WTC11 (cell line): ENCODE data around the gene GLI1. TPM values are rescaled to one million over a fixed set of nuclear protein-coding genes. Genes with fewer than 3 reads are reported as not detected.

Experiments used
- ATAC-seq: fragments of 200-7000 bp; cut with Tn5 transposase; 2 replicates; pipeline ENCODE4 v1.10.0; 2021; ENCODE audit warnings: mild to moderate bottlenecking, moderate library complexity
- CTCF ChIA-PET: fragments of 300-600 bp; sonication (Branson Sonifier 250); formaldehyde crosslinking; loops from one replicate; lab custom pipeline; 2021; ENCODE audit warnings: antibody characterized with exemption; lab: Charles Lee
- POLR2A ChIA-PET: fragments of 350-600 bp; sonication (Branson Sonifier 250); formaldehyde crosslinking; loops from one replicate; lab custom pipeline; 2021; ENCODE audit warnings: antibody characterized with exemption; lab: Charles Lee
- DNase-seq: peaks from one replicate; pipeline ENCODE4 v3.0.0; 2021; ENCODE audit warnings: low spot score
- H3K27ac Mint-ChIP-seq: 2 replicates; pipeline ENCODE4 v1.8.0; 2021; ENCODE audit warnings: mixed read lengths
- H3K27me3 Mint-ChIP-seq: 2 replicates; pipeline ENCODE4 v1.8.0; 2021; ENCODE audit warnings: low read depth, mild to moderate bottlenecking, moderate library complexity, mixed read lengths
- H3K36me3 Mint-ChIP-seq: 2 replicates; pipeline ENCODE4 v1.8.0; 2021; ENCODE audit warnings: mixed read lengths
- H3K4me1 Mint-ChIP-seq: 2 replicates; pipeline ENCODE4 v1.8.0; 2022; ENCODE audit warnings: mixed read lengths
- H3K4me3 Mint-ChIP-seq: 2 replicates; pipeline ENCODE4 v1.8.0; 2021; ENCODE audit warnings: mild to moderate bottlenecking, moderate library complexity, mixed read lengths
- H3K9me3 Mint-ChIP-seq: 2 replicates; pipeline ENCODE4 v1.8.0; 2021; ENCODE audit warnings: mixed read lengths
- ATF1 ChIP-seq: sonication (generic); formaldehyde crosslinking; IDR thresholded peaks from 2 replicates; pipeline ENCODE4 v1.8.1; 2023; ENCODE audit warnings: mild to moderate bottlenecking, moderate library complexity, missing genetic modification reagents
- CREM ChIP-seq: sonication (generic); formaldehyde crosslinking; IDR thresholded peaks from 2 replicates; pipeline ENCODE4 v1.8.1; 2022; ENCODE audit warnings: mild to moderate bottlenecking, missing genetic modification reagents, moderate library complexity
- ESRRA ChIP-seq: sonication (generic); formaldehyde crosslinking; IDR thresholded peaks from 2 replicates; pipeline ENCODE4 v1.8.1; 2022; ENCODE audit warnings: mild to moderate bottlenecking, missing genetic modification reagents, borderline replicate concordance
- ETV6 ChIP-seq: sonication (generic); formaldehyde crosslinking; IDR thresholded peaks from 2 replicates; pipeline ENCODE4 v1.8.1; 2022; ENCODE audit warnings: mild to moderate bottlenecking, missing genetic modification reagents
- FOXK1 ChIP-seq: sonication (generic); formaldehyde crosslinking; IDR thresholded peaks from 2 replicates; pipeline ENCODE4 v1.8.0; 2022; ENCODE audit warnings: mild to moderate bottlenecking, moderate library complexity, missing genetic modification reagents
- GTF2I ChIP-seq: fragments of 250-450 bp; sonication (Bioruptor Pico); conservative IDR thresholded peaks from 2 replicates; pipeline ENCODE4 v1.4.0; 2021; ENCODE audit warnings: mild to moderate bottlenecking
- IRF2 ChIP-seq: sonication (generic); formaldehyde crosslinking; IDR thresholded peaks from 2 replicates; pipeline ENCODE4 v1.8.0; 2022; ENCODE audit warnings: low read depth, missing genetic modification reagents, borderline replicate concordance
- NR2C2 ChIP-seq: sonication (generic); formaldehyde crosslinking; IDR thresholded peaks from 2 replicates; pipeline ENCODE4 v1.8.0; 2022; ENCODE audit warnings: mild to moderate bottlenecking, missing genetic modification reagents
- SP1 ChIP-seq: sonication (generic); formaldehyde crosslinking; conservative IDR thresholded peaks from 2 replicates; pipeline ENCODE4 v1.8.1; 2022; ENCODE audit warnings: missing genetic modification reagents
- TEAD1 ChIP-seq: sonication (generic); formaldehyde crosslinking; IDR thresholded peaks from 2 replicates; pipeline ENCODE4 v1.8.0; 2022; ENCODE audit warnings: mild to moderate bottlenecking, missing genetic modification reagents
- ZNF121 ChIP-seq: sonication (generic); formaldehyde crosslinking; IDR thresholded peaks from 2 replicates; pipeline ENCODE4 v1.8.0; 2023; ENCODE audit warnings: missing genetic modification reagents
- ZNF396 ChIP-seq: fragments of 250-450 bp; sonication (Bioruptor Pico); IDR thresholded peaks from 2 replicates; pipeline ENCODE4 v1.8.0; 2021; ENCODE audit warnings: mild to moderate bottlenecking, moderate library complexity, borderline replicate concordance
- total RNA-seq: library from RNA; stranded (reverse); gene quantifications from 3 replicates; pipeline ENCODE4 v1.2.3, GENCODE V29; 2021
- TF ChIP-seq, protein P1 (sequence below): sonication (generic); formaldehyde crosslinking; IDR thresholded peaks from 2 replicates; pipeline ENCODE4 v1.8.0; 2022; ENCODE audit warnings: mild to moderate bottlenecking, missing genetic modification reagents
- TF ChIP-seq, protein P2 (sequence below): sonication (generic); formaldehyde crosslinking; IDR thresholded peaks from 2 replicates; pipeline ENCODE4 v1.8.1; 2022; ENCODE audit warnings: missing genetic modification reagents, borderline replicate concordance
- TF ChIP-seq, protein P3 (sequence below): sonication (generic); formaldehyde crosslinking; conservative IDR thresholded peaks from 2 replicates; pipeline ENCODE4 v1.8.1; 2023; ENCODE audit warnings: mild to moderate bottlenecking, low read depth, missing genetic modification reagents, moderate library complexity
- TF ChIP-seq, protein P4 (sequence below): sonication (generic); formaldehyde crosslinking; IDR thresholded peaks from 2 replicates; pipeline ENCODE4 v1.8.1; 2022; ENCODE audit warnings: low read depth, mild to moderate bottlenecking, moderate library complexity, missing genetic modification reagents, borderline replicate concordance
- TF ChIP-seq, protein P5 (sequence below): sonication (generic); formaldehyde crosslinking; IDR thresholded peaks from 2 replicates; pipeline ENCODE4 v1.8.1; 2023; ENCODE audit warnings: mild to moderate bottlenecking, missing genetic modification reagents

Gene GLI1
- total RNA-seq, 1 experiment from 2014 or later: 16.2 TPM

DNA sequence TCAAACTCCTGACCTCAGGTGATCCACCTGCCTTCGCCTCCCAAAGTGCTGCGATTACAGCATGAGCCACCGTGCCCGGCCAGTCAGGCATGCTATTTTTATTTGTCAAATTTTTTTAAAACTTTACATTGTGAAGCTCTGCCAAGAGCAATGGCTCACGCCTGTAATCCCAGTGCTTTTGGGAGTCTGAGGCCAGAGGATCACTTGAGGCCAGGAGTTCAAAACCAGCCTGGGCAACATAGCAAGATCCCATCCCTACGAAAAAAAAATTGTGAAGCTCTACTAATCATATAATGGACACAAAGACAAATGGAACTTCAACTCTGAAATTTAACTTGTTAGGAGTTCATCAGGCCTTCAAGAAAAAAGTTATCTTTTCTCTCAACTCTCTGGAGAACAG, 30.6 kb upstream of the GLI1 start:
- Mint-ChIP-seq H3K4me1 (peaks cover 25% of the 10 kb centered on the region), H3K9me3 (no peaks in the 10 kb centered on the region), H3K4me3 (peak overlapping the region; percentile 88), H3K27ac (peak overlapping the region; percentile 91), H3K27me3 (no peaks in the 10 kb centered on the region), H3K36me3 (peaks cover 5% of the 10 kb centered on the region)
- TF ChIP-seq ZNF121 (CRISPR knock-in tag): peak; percentile 87
- TF ChIP-seq, protein P1, sequence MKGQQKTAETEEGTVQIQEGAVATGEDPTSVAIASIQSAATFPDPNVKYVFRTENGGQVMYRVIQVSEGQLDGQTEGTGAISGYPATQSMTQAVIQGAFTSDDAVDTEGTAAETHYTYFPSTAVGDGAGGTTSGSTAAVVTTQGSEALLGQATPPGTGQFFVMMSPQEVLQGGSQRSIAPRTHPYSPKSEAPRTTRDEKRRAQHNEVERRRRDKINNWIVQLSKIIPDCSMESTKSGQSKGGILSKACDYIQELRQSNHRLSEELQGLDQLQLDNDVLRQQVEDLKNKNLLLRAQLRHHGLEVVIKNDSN (CRISPR knock-in tag): 0 out of 2 replicates have a peak, but pooled peaks have one; percentile 18
- TF ChIP-seq, protein P2, sequence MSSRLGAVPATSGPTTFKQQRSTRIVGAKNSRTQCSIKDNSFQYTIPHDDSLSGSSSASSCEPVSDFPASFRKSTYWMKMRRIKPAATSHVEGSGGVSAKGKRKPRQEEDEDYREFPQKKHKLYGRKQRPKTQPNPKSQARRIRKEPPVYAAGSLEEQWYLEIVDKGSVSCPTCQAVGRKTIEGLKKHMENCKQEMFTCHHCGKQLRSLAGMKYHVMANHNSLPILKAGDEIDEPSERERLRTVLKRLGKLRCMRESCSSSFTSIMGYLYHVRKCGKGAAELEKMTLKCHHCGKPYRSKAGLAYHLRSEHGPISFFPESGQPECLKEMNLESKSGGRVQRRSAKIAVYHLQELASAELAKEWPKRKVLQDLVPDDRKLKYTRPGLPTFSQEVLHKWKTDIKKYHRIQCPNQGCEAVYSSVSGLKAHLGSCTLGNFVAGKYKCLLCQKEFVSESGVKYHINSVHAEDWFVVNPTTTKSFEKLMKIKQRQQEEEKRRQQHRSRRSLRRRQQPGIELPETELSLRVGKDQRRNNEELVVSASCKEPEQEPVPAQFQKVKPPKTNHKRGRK: no peak
- CTCF ChIA-PET: interaction anchor here (1.4 to 3.4 kb wide), 5 partner anchors 23 to 158 kb away, joined by 3 to 23 read pairs (median 13); partner anchors contain the start of genes GLI1 and INHBE
- POLR2A ChIA-PET: no interaction called here
- no peak for ATAC-seq
- no peak for DNase-seq

DNA sequence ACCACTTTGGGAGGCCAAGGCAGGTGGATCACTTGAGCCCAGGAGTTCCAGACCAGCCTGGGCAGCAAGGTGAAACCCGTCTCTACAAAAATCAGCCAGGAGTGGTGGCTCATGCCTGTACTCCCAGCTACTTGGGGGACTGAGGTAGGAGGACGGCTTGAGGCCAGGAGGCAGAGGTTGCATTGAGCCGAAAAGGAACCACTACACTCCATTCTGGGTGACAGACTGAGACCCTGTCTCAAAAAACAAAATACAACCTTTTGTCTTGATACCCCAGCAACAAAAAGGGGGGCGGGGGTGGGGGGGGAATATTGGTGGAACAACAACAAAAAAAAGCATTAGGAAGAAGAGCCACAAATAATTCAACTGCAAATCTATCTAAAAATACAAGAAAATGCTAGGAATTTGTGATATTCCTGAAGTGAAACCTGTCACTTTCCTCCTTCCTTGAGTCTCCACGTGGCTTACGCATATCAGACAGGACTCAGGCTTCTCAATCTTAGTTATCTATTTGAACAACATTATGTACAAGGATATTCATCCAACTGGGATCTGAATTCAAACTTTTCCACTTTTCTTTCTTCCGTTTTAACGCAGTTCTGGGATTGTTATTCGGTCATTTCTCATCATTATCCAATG, 30.0 kb upstream of the GLI1 start:
- ATAC-seq (no peak), DNase-seq (no peak)
- Mint-ChIP-seq H3K4me3 (peak overlapping the region; percentile 88), H3K4me1 (peaks cover 25% of the 10 kb centered on the region), H3K36me3 (peaks cover 1% of the 10 kb centered on the region), H3K27ac (peak overlapping the region; percentile 96), H3K27me3 (no peaks in the 10 kb centered on the region; the same call in 1 of the 2 replicates), H3K9me3 (no peaks in the 10 kb centered on the region)
- CTCF ChIA-PET: interaction anchor here (0.6 to 3.4 kb wide), 13 partner anchors 8 to 428 kb away, joined by 3 to 23 read pairs (median 4); partner anchors contain the start of genes GLI1 and INHBE
- POLR2A ChIA-PET: interaction anchor here (0.7 to 1.2 kb wide), 4 partner anchors 23 to 122 kb away, joined by 3 to 9 read pairs (median 6); partner anchors contain the start of genes GLI1 and INHBE
- TF ChIP-seq ETV6 (CRISPR knock-in tag): no peak
- TF ChIP-seq, all 79 proteins: peak for 0

DNA sequence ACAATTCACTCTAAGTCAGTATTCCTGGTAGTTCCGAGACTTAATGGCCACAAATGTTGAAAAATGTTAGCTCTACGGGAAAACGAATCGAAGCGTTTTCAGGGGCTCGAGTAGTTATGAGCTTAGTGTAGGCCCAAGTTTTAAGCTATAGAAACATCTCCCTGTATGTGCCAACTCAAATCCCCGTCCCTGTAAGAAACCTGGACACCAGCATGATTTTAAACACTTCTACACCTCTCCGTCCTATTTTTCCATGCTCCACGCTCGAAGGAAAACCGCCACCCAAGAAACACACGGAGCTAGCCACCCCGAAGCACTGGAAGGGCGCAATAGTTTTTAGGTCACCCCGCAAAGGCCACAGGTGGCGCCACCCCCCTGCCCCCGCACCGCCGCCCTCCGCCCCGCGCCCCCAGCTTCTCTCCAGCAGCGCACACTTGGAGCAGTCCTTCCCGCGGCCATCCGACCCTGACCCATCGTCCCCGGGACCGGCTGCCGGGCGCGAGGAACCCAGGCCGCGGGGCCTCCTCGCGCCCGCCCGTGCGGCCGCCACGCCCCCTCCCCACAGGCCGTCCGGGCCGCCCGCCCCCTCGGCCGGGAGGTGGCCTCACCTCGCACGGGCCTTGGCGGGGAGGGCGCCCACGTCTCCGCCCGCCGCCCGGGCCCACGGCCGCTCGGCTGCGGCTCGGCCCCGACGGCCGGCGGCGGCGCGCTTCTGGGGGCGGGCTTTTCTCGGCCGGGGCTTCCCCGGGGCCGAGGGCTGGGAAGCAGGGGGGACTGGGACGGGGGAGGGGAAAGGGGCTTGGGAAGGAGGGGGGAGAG, 29.3 kb upstream of the GLI1 start:
- peak; percentile 61 for DNase-seq
- peak overlapping the region; percentile 96 for H3K27ac Mint-ChIP-seq
- ATAC-seq: peak; percentile 52
- no peaks in the 10 kb centered on the region for H3K9me3 Mint-ChIP-seq
- H3K4me3 Mint-ChIP-seq: peak overlapping the region; percentile 88
- H3K36me3 Mint-ChIP-seq: no peaks in the 10 kb centered on the region
- H3K4me1 Mint-ChIP-seq: peaks cover 25% of the 10 kb centered on the region
- ChIA-PET CTCF (interaction anchor here (0.6 to 3.4 kb wide), 14 partner anchors 9 to 429 kb away, joined by 3 to 23 read pairs (median 4); partner anchors contain the start of genes GLI1 and INHBE), POLR2A (interaction anchor here (0.7 to 1.2 kb wide), 4 partner anchors 23 to 123 kb away, joined by 3 to 9 read pairs (median 6); partner anchors contain the start of genes GLI1 and INHBE)
- TF ChIP-seq TEAD1 (CRISPR knock-in tag): no peak
- no peak for TF ChIP-seq IRF2 (CRISPR knock-in tag)
- no peak for TF ChIP-seq GTF2I
- TF ChIP-seq, protein P3, sequence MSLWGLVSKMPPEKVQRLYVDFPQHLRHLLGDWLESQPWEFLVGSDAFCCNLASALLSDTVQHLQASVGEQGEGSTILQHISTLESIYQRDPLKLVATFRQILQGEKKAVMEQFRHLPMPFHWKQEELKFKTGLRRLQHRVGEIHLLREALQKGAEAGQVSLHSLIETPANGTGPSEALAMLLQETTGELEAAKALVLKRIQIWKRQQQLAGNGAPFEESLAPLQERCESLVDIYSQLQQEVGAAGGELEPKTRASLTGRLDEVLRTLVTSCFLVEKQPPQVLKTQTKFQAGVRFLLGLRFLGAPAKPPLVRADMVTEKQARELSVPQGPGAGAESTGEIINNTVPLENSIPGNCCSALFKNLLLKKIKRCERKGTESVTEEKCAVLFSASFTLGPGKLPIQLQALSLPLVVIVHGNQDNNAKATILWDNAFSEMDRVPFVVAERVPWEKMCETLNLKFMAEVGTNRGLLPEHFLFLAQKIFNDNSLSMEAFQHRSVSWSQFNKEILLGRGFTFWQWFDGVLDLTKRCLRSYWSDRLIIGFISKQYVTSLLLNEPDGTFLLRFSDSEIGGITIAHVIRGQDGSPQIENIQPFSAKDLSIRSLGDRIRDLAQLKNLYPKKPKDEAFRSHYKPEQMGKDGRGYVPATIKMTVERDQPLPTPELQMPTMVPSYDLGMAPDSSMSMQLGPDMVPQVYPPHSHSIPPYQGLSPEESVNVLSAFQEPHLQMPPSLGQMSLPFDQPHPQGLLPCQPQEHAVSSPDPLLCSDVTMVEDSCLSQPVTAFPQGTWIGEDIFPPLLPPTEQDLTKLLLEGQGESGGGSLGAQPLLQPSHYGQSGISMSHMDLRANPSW: no peak
- peak; percentile 1; the same call in 1 of the 2 replicates for TF ChIP-seq SP1 (CRISPR knock-in tag)
- no peaks in the 10 kb centered on the region; the same call in 1 of the 2 replicates for H3K27me3 Mint-ChIP-seq

DNA sequence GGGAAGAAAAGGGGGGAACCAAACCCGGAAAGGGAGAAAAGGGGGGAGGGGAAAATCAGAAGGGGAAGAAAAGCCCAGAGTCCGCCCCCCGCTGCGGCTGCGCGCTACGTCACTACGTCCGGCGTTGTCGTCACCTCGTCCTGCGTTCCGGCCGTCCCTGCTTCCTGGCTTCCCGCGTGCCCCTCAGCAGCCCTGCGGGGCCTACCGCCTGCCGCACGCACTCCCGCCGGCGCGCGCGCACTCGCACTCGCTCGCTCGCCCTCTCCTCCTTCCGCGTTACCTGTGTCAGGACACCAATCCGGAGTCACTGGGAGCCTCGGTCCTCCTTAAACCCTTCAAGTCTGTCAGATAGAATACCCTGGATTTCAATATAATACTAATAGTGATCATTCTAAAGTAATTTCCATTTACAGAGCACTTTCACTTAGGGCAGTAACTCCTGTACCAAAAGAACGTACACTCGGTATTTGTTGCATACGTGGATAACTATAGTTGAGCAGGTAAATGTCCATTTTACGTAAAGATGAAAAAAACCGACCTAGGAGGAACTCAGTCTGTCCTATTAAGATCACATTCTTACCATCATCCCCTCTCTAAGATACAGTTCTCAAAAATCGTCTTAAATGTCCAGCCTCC, 28.5 kb upstream of the GLI1 start, which contains the start of gene R3HDM2:
Gene R3HDM2, minus strand, starts transcription at position 113 of the 636 bp plus-strand sequence. CDS start 120,615 bp downstream, outside the sequence.
- ChIA-PET CTCF (interaction anchor here (1.3 to 1.9 kb wide), 2 partner anchors 28 to 123 kb away, joined by 5 to 13 read pairs; partner anchors contain the start of gene GLI1), POLR2A (no interaction called here)
- no peaks in the 10 kb centered on the region for H3K9me3 Mint-ChIP-seq
- TF ChIP-seq, protein P4, sequence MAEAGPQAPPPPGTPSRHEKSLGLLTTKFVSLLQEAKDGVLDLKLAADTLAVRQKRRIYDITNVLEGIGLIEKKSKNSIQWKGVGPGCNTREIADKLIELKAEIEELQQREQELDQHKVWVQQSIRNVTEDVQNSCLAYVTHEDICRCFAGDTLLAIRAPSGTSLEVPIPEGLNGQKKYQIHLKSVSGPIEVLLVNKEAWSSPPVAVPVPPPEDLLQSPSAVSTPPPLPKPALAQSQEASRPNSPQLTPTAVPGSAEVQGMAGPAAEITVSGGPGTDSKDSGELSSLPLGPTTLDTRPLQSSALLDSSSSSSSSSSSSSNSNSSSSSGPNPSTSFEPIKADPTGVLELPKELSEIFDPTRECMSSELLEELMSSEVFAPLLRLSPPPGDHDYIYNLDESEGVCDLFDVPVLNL (CRISPR knock-in tag): no peak
- TF ChIP-seq ESRRA (no peak), FOXK1 (CRISPR knock-in tag) (peak; percentile 80), ATF1 (CRISPR knock-in tag) (no peak), ZNF396 (CRISPR knock-in tag) (no peak), NR2C2 (CRISPR knock-in tag) (no peak), CREM (peak; percentile 85; the same call in 1 of the 2 replicates)
- TF ChIP-seq, protein P5, sequence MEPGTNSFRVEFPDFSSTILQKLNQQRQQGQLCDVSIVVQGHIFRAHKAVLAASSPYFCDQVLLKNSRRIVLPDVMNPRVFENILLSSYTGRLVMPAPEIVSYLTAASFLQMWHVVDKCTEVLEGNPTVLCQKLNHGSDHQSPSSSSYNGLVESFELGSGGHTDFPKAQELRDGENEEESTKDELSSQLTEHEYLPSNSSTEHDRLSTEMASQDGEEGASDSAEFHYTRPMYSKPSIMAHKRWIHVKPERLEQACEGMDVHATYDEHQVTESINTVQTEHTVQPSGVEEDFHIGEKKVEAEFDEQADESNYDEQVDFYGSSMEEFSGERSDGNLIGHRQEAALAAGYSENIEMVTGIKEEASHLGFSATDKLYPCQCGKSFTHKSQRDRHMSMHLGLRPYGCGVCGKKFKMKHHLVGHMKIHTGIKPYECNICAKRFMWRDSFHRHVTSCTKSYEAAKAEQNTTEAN (CRISPR knock-in tag): 0 out of 2 replicates have a peak, but pooled peaks have one; percentile 42

More for the DNA sequence above, 28.5 kb upstream of the GLI1 start, which contains the start of gene R3HDM2:
- Mint-ChIP-seq H3K27me3 (no peaks in the 10 kb centered on the region; the same call in 1 of the 2 replicates), H3K36me3 (no peaks in the 10 kb centered on the region), H3K4me1 (peaks cover 25% of the 10 kb centered on the region), H3K4me3 (peak within 1 kb of the TSS; percentile 88), H3K27ac (peak within 1 kb of the TSS; percentile 96)
- peak; percentile 92 for ATAC-seq
- peak; percentile 95 for DNase-seq
